OCI-LY1 (cell line): ENCODE measurements around the gene MICAL1.

Experiments
- H2AFZ ChIP-seq: fragments of 200-600 bp; sonication (generic), shearing (Covaris generic); 2 replicates; pipeline ENCODE4 v1.6.0; 2014; ENCODE audit warnings: antibody characterized with exemption, mild to moderate bottlenecking, low read length
- H3F3A ChIP-seq: fragments of 200-600 bp; sonication (generic), shearing (Covaris generic); 2 replicates; pipeline ENCODE4 v1.6.0; 2014; ENCODE audit warnings: mild to moderate bottlenecking, antibody characterized with exemption, low read length, moderate library complexity; ENCODE audit not compliant: insufficient read depth
- H3K27ac ChIP-seq: fragments of 200-600 bp; sonication (generic); 2 replicates; pipeline ENCODE4 v1.5.1; 2014; ENCODE audit warnings: low read length, mixed run types, mild to moderate bottlenecking, low read depth; ENCODE audit not compliant: poor library complexity, severe bottlenecking
- H3K27me3 ChIP-seq: fragments of 200-600 bp; sonication (generic); 2 replicates; pipeline ENCODE4 v1.6.0; 2014; ENCODE audit warnings: antibody characterized with exemption, mild to moderate bottlenecking, low read length, moderate library complexity; ENCODE audit not compliant: insufficient read depth
- H3K36me3 ChIP-seq: fragments of 200-600 bp; sonication (generic); 2 replicates; pipeline ENCODE4 v1.6.1; 2014; ENCODE audit warnings: mild to moderate bottlenecking, antibody characterized with exemption, low read length, moderate library complexity, mixed read lengths; ENCODE audit not compliant: insufficient read depth
- H3K4me1 ChIP-seq: fragments of 200-600 bp; sonication (generic); 2 replicates; pipeline ENCODE4 v1.5.1; 2014; ENCODE audit warnings: mild to moderate bottlenecking, low read length, moderate library complexity; ENCODE audit not compliant: insufficient read depth, severe bottlenecking
- H3K4me2 ChIP-seq: fragments of 200-600 bp; sonication (generic), shearing (Covaris generic); 2 replicates; pipeline ENCODE4 v1.6.1; 2014; ENCODE audit warnings: low read length
- H3K4me3 ChIP-seq: fragments of 200-600 bp; sonication (generic); 2 replicates; pipeline ENCODE4 v1.5.1; 2014; ENCODE audit warnings: low read length, low read depth, mild to moderate bottlenecking, mixed read lengths; ENCODE audit not compliant: poor library complexity, severe bottlenecking
- H3K79me2 ChIP-seq: fragments of 200-600 bp; shearing (Covaris generic); 2 replicates; pipeline ENCODE4 v1.6.1; 2016; ENCODE audit warnings: mixed run types, low read length, mixed read lengths; ENCODE audit not compliant: insufficient read depth
- H3K9ac ChIP-seq: fragments of 200-600 bp; sonication (generic), shearing (Covaris generic); 2 replicates; pipeline ENCODE4 v1.6.1; 2014; ENCODE audit warnings: mild to moderate bottlenecking, low read length, mixed read lengths
- H3K9me2 ChIP-seq: fragments of 200-600 bp; sonication (generic), shearing (Covaris generic); 2 replicates; pipeline ENCODE4 v1.6.1; 2014; ENCODE audit warnings: low read depth, mild to moderate bottlenecking, low read length, mixed read lengths
- H3K9me3 ChIP-seq: fragments of 200-600 bp; shearing (Covaris generic); 2 replicates; pipeline ENCODE4 v1.6.1; 2014; ENCODE audit warnings: low read length, mixed read lengths
- H4K20me1 ChIP-seq: fragments of 200-600 bp; sonication (generic), shearing (Covaris generic); 2 replicates; pipeline ENCODE4 v1.6.0; 2016; ENCODE audit warnings: mild to moderate bottlenecking, low read length; ENCODE audit not compliant: insufficient read depth
- EZH2 ChIP-seq: fragments of 200-600 bp; sonication (generic), shearing (Covaris generic); IDR thresholded peaks from 2 replicates; pipeline ENCODE4 v1.8.0; 2017; ENCODE audit warnings: borderline replicate concordance, mixed run types, mild to moderate bottlenecking, antibody characterized with exemption, low read length, moderate library complexity, mixed read lengths
- TF ChIP-seq, protein P1 (sequence below): fragments of 200-600 bp; sonication (generic), shearing (Covaris generic); IDR thresholded peaks from 2 replicates; pipeline ENCODE4 v1.5.1; 2017; ENCODE audit warnings: mild to moderate bottlenecking, antibody characterized with exemption, low read length, moderate library complexity, mixed read lengths

Gene MICAL1

DNA sequence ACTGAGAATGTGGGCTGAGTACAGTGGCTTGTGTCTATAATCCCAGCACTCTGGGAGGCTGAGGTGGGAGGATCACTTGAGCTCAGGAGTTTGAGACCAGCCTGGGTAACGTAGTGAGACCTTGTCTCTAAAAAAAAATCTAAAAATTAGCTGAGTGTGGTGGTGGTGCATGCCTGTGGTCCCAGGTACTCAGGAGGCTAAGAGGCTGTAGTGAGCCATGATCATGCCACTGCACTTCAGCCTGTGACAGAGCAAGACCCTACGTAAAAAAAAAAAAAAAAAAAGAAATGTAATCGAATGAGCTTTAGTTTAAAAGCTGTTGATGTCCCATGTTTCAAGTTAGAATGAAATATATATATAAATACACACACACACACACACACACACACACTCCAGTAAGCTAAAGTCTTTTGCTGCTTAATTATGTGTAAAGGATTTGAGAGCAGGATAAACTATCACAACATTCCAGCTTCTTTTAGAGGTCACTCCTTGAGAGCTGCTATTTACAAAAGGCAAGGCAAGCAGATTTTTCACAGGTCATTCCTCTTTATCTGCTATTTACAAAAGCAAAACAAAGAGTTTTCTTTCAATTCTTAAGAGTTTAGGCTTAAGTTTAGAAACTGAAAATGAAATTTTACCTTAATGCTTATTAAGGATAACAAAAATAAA is 4.7 kb upstream of the MICAL1 start:
- Histone ChIP-seq H3K9me3 (no peaks in the 10 kb centered on the region), H3K79me2 (no peaks in the 10 kb centered on the region), H3K4me2 (no peak overlapping the region), H2AFZ (no peak overlapping the region), H3K27me3 (no peaks in the 10 kb centered on the region), H3F3A (peaks cover 10% of the 10 kb centered on the region; the same call in 1 of the 2 replicates), H3K9me2 (no peaks in the 10 kb centered on the region), H3K27ac (no peak overlapping the region), H3K4me3 (no peak overlapping the region), H3K36me3 (peaks cover 42% of the 10 kb centered on the region), H3K9ac (no peak overlapping the region), H4K20me1 (no peaks in the 10 kb centered on the region), H3K4me1 (peaks cover 34% of the 10 kb centered on the region)
- no peak for TF ChIP-seq EZH2

DNA sequence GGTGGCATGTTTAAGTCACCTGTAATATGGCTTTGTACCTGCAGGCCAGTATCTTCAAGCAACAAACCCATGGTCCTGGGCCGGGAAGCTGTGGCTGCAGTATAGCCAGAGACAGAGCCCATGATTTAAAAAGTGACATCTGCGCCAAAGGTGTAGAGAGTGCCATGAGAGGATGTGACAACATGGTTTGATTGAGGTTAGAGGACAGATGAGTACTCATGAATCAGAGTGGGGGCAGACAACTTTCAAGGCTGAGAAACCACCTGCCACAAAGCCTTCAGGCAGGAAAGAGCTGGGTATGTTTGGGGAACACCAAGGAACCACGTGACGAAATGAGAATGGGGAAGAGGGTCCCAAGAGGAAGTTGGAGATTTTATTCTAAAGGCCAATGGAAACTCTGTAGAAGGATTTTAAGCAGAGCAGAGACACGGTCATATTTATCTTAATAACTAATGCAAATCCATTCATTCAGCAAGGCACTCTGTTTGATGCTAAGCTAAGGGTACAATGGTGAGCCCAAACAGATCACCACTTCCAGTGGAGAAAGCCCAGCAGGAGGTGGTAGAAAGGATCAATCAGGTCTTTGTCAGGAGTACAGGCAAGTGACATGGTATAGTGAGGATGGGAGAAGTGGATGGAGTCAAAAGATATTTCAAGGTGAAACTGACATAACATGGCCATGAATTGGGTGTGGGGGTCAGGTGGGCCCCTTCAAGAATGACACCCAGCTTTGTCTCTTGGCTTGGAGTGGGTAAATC is 3.4 kb upstream of the MICAL1 start:
- Histone ChIP-seq H2AFZ (no peak overlapping the region), H3K9ac (no peak overlapping the region), H3K27ac (peak overlapping the region; percentile 62), H3K36me3 (peaks cover 28% of the 10 kb centered on the region), H3K4me1 (peaks cover 44% of the 10 kb centered on the region), H3K27me3 (no peaks in the 10 kb centered on the region), H3K9me2 (no peaks in the 10 kb centered on the region), H3K4me3 (no peak overlapping the region), H3K79me2 (no peaks in the 10 kb centered on the region), H3K9me3 (no peaks in the 10 kb centered on the region), H3K4me2 (no peak overlapping the region), H3F3A (peaks cover 10% of the 10 kb centered on the region; the same call in 1 of the 2 replicates), H4K20me1 (no peaks in the 10 kb centered on the region)
- TF ChIP-seq, protein P1, sequence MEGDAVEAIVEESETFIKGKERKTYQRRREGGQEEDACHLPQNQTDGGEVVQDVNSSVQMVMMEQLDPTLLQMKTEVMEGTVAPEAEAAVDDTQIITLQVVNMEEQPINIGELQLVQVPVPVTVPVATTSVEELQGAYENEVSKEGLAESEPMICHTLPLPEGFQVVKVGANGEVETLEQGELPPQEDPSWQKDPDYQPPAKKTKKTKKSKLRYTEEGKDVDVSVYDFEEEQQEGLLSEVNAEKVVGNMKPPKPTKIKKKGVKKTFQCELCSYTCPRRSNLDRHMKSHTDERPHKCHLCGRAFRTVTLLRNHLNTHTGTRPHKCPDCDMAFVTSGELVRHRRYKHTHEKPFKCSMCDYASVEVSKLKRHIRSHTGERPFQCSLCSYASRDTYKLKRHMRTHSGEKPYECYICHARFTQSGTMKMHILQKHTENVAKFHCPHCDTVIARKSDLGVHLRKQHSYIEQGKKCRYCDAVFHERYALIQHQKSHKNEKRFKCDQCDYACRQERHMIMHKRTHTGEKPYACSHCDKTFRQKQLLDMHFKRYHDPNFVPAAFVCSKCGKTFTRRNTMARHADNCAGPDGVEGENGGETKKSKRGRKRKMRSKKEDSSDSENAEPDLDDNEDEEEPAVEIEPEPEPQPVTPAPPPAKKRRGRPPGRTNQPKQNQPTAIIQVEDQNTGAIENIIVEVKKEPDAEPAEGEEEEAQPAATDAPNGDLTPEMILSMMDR: no peak
- no peak for TF ChIP-seq EZH2

DNA sequence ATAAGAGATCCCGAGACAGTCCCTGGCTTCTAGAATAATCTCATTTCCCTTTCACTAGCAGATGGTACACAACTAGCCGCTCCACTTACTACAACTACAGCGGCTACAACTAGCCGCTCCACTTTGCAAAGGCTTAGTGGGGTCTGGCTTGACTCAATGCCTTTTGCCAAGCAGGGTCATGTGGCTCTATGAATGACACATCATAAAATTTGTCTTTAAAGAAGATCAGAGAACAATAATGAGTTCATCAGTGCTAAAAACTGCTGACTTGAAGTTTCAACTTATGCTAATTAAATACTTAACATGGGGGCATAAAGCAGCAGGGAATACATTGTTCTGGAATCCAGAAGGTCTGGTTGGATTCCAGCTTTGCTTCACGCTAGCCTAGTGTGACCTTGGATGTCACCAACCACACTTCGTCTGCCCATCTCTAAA is 2.0 kb upstream of the MICAL1 start:
- H3K9ac ChIP-seq: no peak overlapping the region; the same call in 1 of the 2 replicates
- H2AFZ ChIP-seq: no peak overlapping the region
- H3K9me2 ChIP-seq: no peaks in the 10 kb centered on the region
- H3K27ac ChIP-seq: peak overlapping the region; percentile 62
- H3K27me3 ChIP-seq: no peaks in the 10 kb centered on the region
- H3K4me2 ChIP-seq: peak overlapping the region; percentile 70
- no peaks in the 10 kb centered on the region for H3K79me2 ChIP-seq
- H3F3A ChIP-seq: peaks cover 10% of the 10 kb centered on the region; the same call in 1 of the 2 replicates
- H4K20me1 ChIP-seq: no peaks in the 10 kb centered on the region
- peaks cover 19% of the 10 kb centered on the region for H3K36me3 ChIP-seq
- H3K4me1 ChIP-seq: peaks cover 48% of the 10 kb centered on the region
- no peaks in the 10 kb centered on the region for H3K9me3 ChIP-seq
- TF ChIP-seq, protein P1: no peak
- no peak for TF ChIP-seq EZH2
- peak overlapping the region; percentile 79 for H3K4me3 ChIP-seq
